SK-N-SH (cell line): ENCODE results near the gene TRIM47. TPM values are rescaled to one million over a fixed set of nuclear protein-coding genes. Genes with fewer than 3 reads are reported as not detected.

Experiments used
- CTCF ChIA-PET: fragments of 300-600, 350-600 bp; formaldehyde crosslinking; extraction: SDS; loops from one replicate; lab custom pipeline; 2021; lab: Yijun Ruan, JAX
- POLR2A ChIA-PET: fragments of 350-600 bp; sonication (Branson Sonifier 250); formaldehyde crosslinking; extraction: SDS; loops from one replicate; lab custom pipeline; 2020; ENCODE audit warnings: antibody characterized with exemption, inconsistent platforms; lab: Yijun Ruan, JAX
- DNase-seq: peaks from one replicate; pipeline ENCODE4 v3.0.0; 2012
- H2AFZ ChIP-seq: fragments of 200-600 bp; sonication (generic); 2 replicates; pipeline ENCODE4 v1.8.1; 2016; ENCODE audit warnings: antibody characterized with exemption, mild to moderate bottlenecking, low read depth
- H3F3A ChIP-seq: fragments of 200-600 bp; sonication (generic); replicated peaks from 2 replicates; pipeline ENCODE3; 2016; ENCODE audit warnings: antibody characterized with exemption, mild to moderate bottlenecking; ENCODE audit not compliant: insufficient read depth
- H3K27ac ChIP-seq, 2 experiments: fragments of 200-500 bp in 1 of 2; fragments of 200-600 bp in 1 of 2; sonication (Bioruptor generic) in 1 of 2; sonication (generic), shearing (Covaris generic) in 1 of 2; 2 replicates each; pipeline versions ENCODE4 v1.5.1 to v1.6.1; 2014 to 2016; ENCODE audit warnings: low read depth in 2 of 2, inconsistent platforms in 1 of 2, low read length in 1 of 2, mild to moderate bottlenecking in 1 of 2, mixed read lengths in 1 of 2
- H3K27me3 ChIP-seq: fragments of 200-600 bp; sonication (generic), shearing (Covaris generic); 2 replicates; pipeline ENCODE4 v1.6.1; 2016; ENCODE audit warnings: mixed run types; ENCODE audit not compliant: insufficient read depth
- H3K36me3 ChIP-seq, 2 experiments: fragments of 200-500 bp in 1 of 2; fragments of 200-600 bp in 1 of 2; sonication (Bioruptor generic) in 1 of 2; sonication (generic) in 1 of 2; replicated peaks in 1 of 2; 2 replicates each; pipeline versions ENCODE3 to v1.5.1; 2014 to 2016; ENCODE audit warnings: low read length in 1 of 2, mild to moderate bottlenecking in 1 of 2; ENCODE audit not compliant: insufficient read depth in 2 of 2, control insufficient read depth in 1 of 2
- H3K4me1 ChIP-seq, 2 experiments: fragments of 200-500 bp in 1 of 2; fragments of 200-600 bp in 1 of 2; sonication (Bioruptor generic) in 1 of 2; sonication (generic), shearing (Covaris generic) in 1 of 2; 2 replicates each; pipeline versions ENCODE4 v1.5.1 to v1.6.1; 2014 to 2016; ENCODE audit warnings: low read depth in 1 of 2, low read length in 1 of 2, mixed run types in 1 of 2; ENCODE audit not compliant: insufficient read depth in 2 of 2, control insufficient read depth in 1 of 2
- H3K4me2 ChIP-seq: fragments of 200-600 bp; sonication (generic), shearing (Covaris generic); 2 replicates; pipeline ENCODE4 v1.6.1; 2017; ENCODE audit warnings: mixed run types
- H3K4me3 ChIP-seq, 2 experiments: fragments of 200-500 bp in 1 of 2; fragments of 200-600 bp in 1 of 2; sonication (Bioruptor generic) in 1 of 2; sonication (generic), shearing (Covaris generic) in 1 of 2; 2 replicates each; pipeline versions ENCODE4 v1.5.1 to v1.8.1; 2014 to 2016; ENCODE audit warnings: low read depth in 2 of 2, inconsistent platforms in 1 of 2, low read length in 1 of 2, mild to moderate bottlenecking in 1 of 2, mixed read lengths in 1 of 2, moderate library complexity in 1 of 2
- H3K79me2 ChIP-seq: fragments of 200-600 bp; sonication (generic); 2 replicates; pipeline ENCODE4 v1.8.1; 2017; ENCODE audit warnings: mild to moderate bottlenecking; ENCODE audit not compliant: insufficient read depth
- H3K9ac ChIP-seq: fragments of 200-600 bp; sonication (generic); 2 replicates; pipeline ENCODE4 v1.6.1; 2017; ENCODE audit warnings: mixed run types
- H3K9me2 ChIP-seq: fragments of 200-600 bp; sonication (generic); 2 replicates; pipeline ENCODE4 v1.6.1; 2017; ENCODE audit warnings: mixed run types
- H3K9me3 ChIP-seq: fragments of 200-600 bp; sonication (generic); 2 replicates; pipeline ENCODE4 v1.6.1; 2017; ENCODE audit warnings: mixed run types, mild to moderate bottlenecking, moderate library complexity
- H4K20me1 ChIP-seq: fragments of 200-600 bp; sonication (generic); 2 replicates; pipeline ENCODE4 v1.6.1; 2017; ENCODE audit warnings: mild to moderate bottlenecking, mixed run types; ENCODE audit not compliant: insufficient read depth
- CHD2 ChIP-seq: fragments of 150-350 bp; IDR thresholded peaks from 2 replicates; pipeline ENCODE4 v1.6.1; 2018; ENCODE audit warnings: low read length; ENCODE audit not compliant: partially characterized antibody
- ELF1 ChIP-seq: IDR thresholded peaks from 2 replicates; pipeline ENCODE4 v1.4.0; 2012
- EZH2phosphoT487 ChIP-seq: fragments of 200-600 bp; sonication (generic); IDR thresholded peaks from 2 replicates; pipeline ENCODE4 v1.6.1; 2017; ENCODE audit warnings: low read depth, mixed run types, mild to moderate bottlenecking, antibody characterized with exemption, moderate library complexity, borderline replicate concordance
- FOSL2 ChIP-seq: IDR thresholded peaks from 2 replicates; pipeline ENCODE4 v1.4.0; 2012; ENCODE audit warnings: low read depth, mild to moderate bottlenecking, moderate library complexity, borderline replicate concordance
- GABPA ChIP-seq: IDR thresholded peaks from 2 replicates; pipeline ENCODE4 v1.4.0; 2012; ENCODE audit warnings: low read depth, mild to moderate bottlenecking
- JUND ChIP-seq: IDR thresholded peaks from 2 replicates; pipeline ENCODE4 v1.4.0; 2012
- MEF2A ChIP-seq: IDR thresholded peaks from 2 replicates; pipeline ENCODE4 v1.4.0; 2012; ENCODE audit warnings: low read depth, borderline replicate concordance
- MXI1 ChIP-seq: IDR thresholded peaks from 2 replicates; pipeline ENCODE4 v1.6.1; 2012; ENCODE audit warnings: mild to moderate bottlenecking, low read depth, low read length, improper control_type of control experiment
- NRF1 ChIP-seq: IDR thresholded peaks from 2 replicates; pipeline ENCODE4 v1.6.1; 2012; ENCODE audit warnings: low read depth, mild to moderate bottlenecking, low read length
- PBX3 ChIP-seq: IDR thresholded peaks from 2 replicates; pipeline ENCODE4; 2012
- RFX5 ChIP-seq: IDR thresholded peaks from 2 replicates; pipeline ENCODE4 v1.6.1; 2012; ENCODE audit warnings: mild to moderate bottlenecking, improper control_type of control experiment, low read length
- RXRA ChIP-seq: IDR thresholded peaks from 2 replicates; pipeline ENCODE4 v1.4.0; 2012; ENCODE audit warnings: low read depth, mild to moderate bottlenecking, borderline replicate concordance
- SIN3A ChIP-seq: IDR thresholded peaks from 2 replicates; pipeline ENCODE4 v1.6.1; 2012; ENCODE audit warnings: low read depth, mild to moderate bottlenecking, low read length, moderate library complexity, borderline replicate concordance
- TAF1 ChIP-seq: IDR thresholded peaks from 2 replicates; pipeline ENCODE4 v1.6.1; 2012; ENCODE audit warnings: low read depth, mild to moderate bottlenecking, low read length, moderate library complexity, borderline replicate concordance
- TCF12 ChIP-seq: IDR thresholded peaks from 2 replicates; pipeline ENCODE4 v1.4.0; 2012
- TEAD4 ChIP-seq: IDR thresholded peaks from 2 replicates; pipeline ENCODE4 v1.4.0; 2012; ENCODE audit warnings: mild to moderate bottlenecking, borderline replicate concordance; ENCODE audit not compliant: insufficient read depth
- WGBS: methylation state at CpG from one replicate; pipeline ENCODE4 v1.1.6; 2017; ENCODE audit warnings: low lambda C conversion rate; 5-methylcytosine and 5-hydroxymethylcytosine counted together
- polyA plus RNA-seq, 3 experiments: library from polyadenylated mRNA; depleted of rRNA; stranded (reverse); fragments of >200 nt; gene quantifications; 2 replicates each; pipeline ENCODE4 v1.2.3, GENCODE V29; 2012
- TF ChIP-seq, protein P1 (sequence below): IDR thresholded peaks from 2 replicates; pipeline ENCODE4 v1.4.0; 2012; ENCODE audit warnings: low read depth, borderline replicate concordance
- TF ChIP-seq, protein P2 (sequence below): IDR thresholded peaks from 2 replicates; pipeline ENCODE4 v1.4.0; 2012; ENCODE audit warnings: low read depth
- TF ChIP-seq, protein P3 (sequence below): fragments of 200-600 bp; sonication (generic); IDR thresholded peaks from 2 replicates; pipeline ENCODE4 v1.6.1; 2017; ENCODE audit warnings: antibody characterized with exemption, mild to moderate bottlenecking, moderate library complexity

TRIM47 gene
- polyA plus RNA-seq, 1 of the 3 experiments (the other 2 are of a cell fraction) = 5.1 TPM

GRCh38 chr17:75899767-75900468 is 21.5 kb upstream of the TRIM47 start:
- POLR2A ChIA-PET = interaction anchor here (1.2 kb wide), 1 partner anchor 27 kb away, joined by 3 read pairs; no protein-coding TSS in a partner anchor
- Histone ChIP-seq H3K4me1 (peaks cover 13 to 15% of the 10 kb centered on the region in 2 experiments; a peak in 3 of 4 replicates), H3K36me3 (peaks cover 26 to 42% of the 10 kb centered on the region in 2 experiments), H3K9me3 (no peaks in the 10 kb centered on the region), H3K79me2 (peaks cover 41% of the 10 kb centered on the region), H3F3A (peaks cover 24% of the 10 kb centered on the region), H3K9ac (no peak overlapping the region), H4K20me1 (no peaks in the 10 kb centered on the region), H3K4me2 (no peak overlapping the region), H3K4me3 (no peak overlapping the region), H3K9me2 (no peaks in the 10 kb centered on the region), H3K27me3 (no peaks in the 10 kb centered on the region), H3K27ac (no peak overlapping the region), H2AFZ (no peak overlapping the region)
- DNase-seq = no peak
- CTCF ChIA-PET = interaction anchor here (0.6 to 16.0 kb wide), 7 partner anchors 22 to 151 kb away, joined by 3 to 214 read pairs (median 3); partner anchors contain the start of gene TRIM47
- no peak for TF ChIP-seq RFX5
- TF ChIP-seq JUND = no peak
- TF ChIP-seq TEAD4 = no peak
- TF ChIP-seq, protein P1, sequence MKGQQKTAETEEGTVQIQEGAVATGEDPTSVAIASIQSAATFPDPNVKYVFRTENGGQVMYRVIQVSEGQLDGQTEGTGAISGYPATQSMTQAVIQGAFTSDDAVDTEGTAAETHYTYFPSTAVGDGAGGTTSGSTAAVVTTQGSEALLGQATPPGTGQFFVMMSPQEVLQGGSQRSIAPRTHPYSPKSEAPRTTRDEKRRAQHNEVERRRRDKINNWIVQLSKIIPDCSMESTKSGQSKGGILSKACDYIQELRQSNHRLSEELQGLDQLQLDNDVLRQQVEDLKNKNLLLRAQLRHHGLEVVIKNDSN = no peak
- no peak for TF ChIP-seq FOSL2
- no peak for TF ChIP-seq TAF1
- TF ChIP-seq SIN3A = no peak
- TF ChIP-seq PBX3 = no peak
- no peak for TF ChIP-seq RXRA
- TF ChIP-seq TCF12 = no peak
- TF ChIP-seq, protein P2, sequence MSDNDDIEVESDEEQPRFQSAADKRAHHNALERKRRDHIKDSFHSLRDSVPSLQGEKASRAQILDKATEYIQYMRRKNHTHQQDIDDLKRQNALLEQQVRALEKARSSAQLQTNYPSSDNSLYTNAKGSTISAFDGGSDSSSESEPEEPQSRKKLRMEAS = no peak
- TF ChIP-seq CHD2 = no peak
- no peak for TF ChIP-seq ELF1
- TF ChIP-seq EZH2phosphoT487 = no peak
- no peak for TF ChIP-seq MEF2A
- no peak for TF ChIP-seq MXI1
- TF ChIP-seq GABPA = no peak
- TF ChIP-seq, protein P3, sequence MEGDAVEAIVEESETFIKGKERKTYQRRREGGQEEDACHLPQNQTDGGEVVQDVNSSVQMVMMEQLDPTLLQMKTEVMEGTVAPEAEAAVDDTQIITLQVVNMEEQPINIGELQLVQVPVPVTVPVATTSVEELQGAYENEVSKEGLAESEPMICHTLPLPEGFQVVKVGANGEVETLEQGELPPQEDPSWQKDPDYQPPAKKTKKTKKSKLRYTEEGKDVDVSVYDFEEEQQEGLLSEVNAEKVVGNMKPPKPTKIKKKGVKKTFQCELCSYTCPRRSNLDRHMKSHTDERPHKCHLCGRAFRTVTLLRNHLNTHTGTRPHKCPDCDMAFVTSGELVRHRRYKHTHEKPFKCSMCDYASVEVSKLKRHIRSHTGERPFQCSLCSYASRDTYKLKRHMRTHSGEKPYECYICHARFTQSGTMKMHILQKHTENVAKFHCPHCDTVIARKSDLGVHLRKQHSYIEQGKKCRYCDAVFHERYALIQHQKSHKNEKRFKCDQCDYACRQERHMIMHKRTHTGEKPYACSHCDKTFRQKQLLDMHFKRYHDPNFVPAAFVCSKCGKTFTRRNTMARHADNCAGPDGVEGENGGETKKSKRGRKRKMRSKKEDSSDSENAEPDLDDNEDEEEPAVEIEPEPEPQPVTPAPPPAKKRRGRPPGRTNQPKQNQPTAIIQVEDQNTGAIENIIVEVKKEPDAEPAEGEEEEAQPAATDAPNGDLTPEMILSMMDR = no peak
- TF ChIP-seq NRF1 = no peak
- 99% methylated on average over 22 of the region's 23 CpGs for WGBS
